Naive thymus-derived CD8-positive, alpha-beta T cell (primary cell): Measurements from ENCODE around the gene TSPAN2. TPM values are rescaled to one million over a fixed set of nuclear protein-coding genes. Genes with fewer than 3 reads are reported as not detected.

Experiments
- ATAC-seq, 2 donors: fragments of 150-1000 bp; cut with Tn5 transposase in 1 of 2; sonication (Bioruptor Pico), chemical (Tn5 transposase) in 1 of 2; 1 replicate in 1 of 2; 2 replicates in 1 of 2; pipeline ENCODE4 v1.10.0; 2021; ENCODE audit warnings: mild to moderate bottlenecking in 2 of 2, moderate library complexity in 2 of 2
- POLR2A ChIA-PET: fragments of 350-600 bp; sonication (Branson Sonifier 250); formaldehyde crosslinking; loops from one replicate; lab custom pipeline; 2021; ENCODE audit warnings: antibody characterized with exemption; lab: Charles Lee
- DNase-seq, 10 donors: peaks; one replicate each; pipeline versions ENCODE4 v3.0.0 to v3.0.0-alpha.2; 2020 to 2022
- H3K27ac Mint-ChIP-seq, 10 donors: one replicate each; pipeline ENCODE4 v1.8.0; 2020 to 2022; ENCODE audit warnings: mild to moderate bottlenecking in 10 of 10, mixed read lengths in 10 of 10, moderate library complexity in 4 of 10, inconsistent platforms in 1 of 10
- H3K27me3 Mint-ChIP-seq, 5 donors: one replicate each; pipeline ENCODE4 v1.8.0; 2021 to 2022; ENCODE audit warnings: mixed read lengths in 5 of 5
- H3K36me3 Mint-ChIP-seq, 3 donors: one replicate each; pipeline ENCODE4 v1.8.0; 2020 to 2022; ENCODE audit warnings: mixed read lengths in 3 of 3, mild to moderate bottlenecking in 2 of 3, inconsistent platforms in 1 of 3
- H3K4me1 Mint-ChIP-seq, 4 donors: one replicate each; pipeline ENCODE4 v1.8.0; 2021 to 2022; ENCODE audit warnings: mixed read lengths in 4 of 4
- H3K4me3 Mint-ChIP-seq, 10 donors: one replicate each; pipeline ENCODE4 v1.8.0; 2020 to 2022; ENCODE audit warnings: mild to moderate bottlenecking in 10 of 10, mixed read lengths in 10 of 10, moderate library complexity in 6 of 10, inconsistent platforms in 1 of 10
- H3K9me3 Mint-ChIP-seq, 9 donors: one replicate each; pipeline ENCODE4 v1.8.0; 2020 to 2022; ENCODE audit warnings: mixed read lengths in 9 of 9, mild to moderate bottlenecking in 3 of 9, inconsistent platforms in 1 of 9, moderate library complexity in 1 of 9
- polyA plus RNA-seq, 3 donors: library from polyadenylated mRNA; unstranded; fragments of 300-500 nt; fragmentation: Illumina TruSeq; gene quantifications; one replicate each; pipeline ENCODE4 v1.2.3, GENCODE V29; 2021
- total RNA-seq, 8 experiments: library from RNA in 2 of 8; stranded (reverse) in 2 of 8; gene quantifications; one replicate each; pipeline ENCODE4 v1.2.3 and lab custom pipeline; 2021 to 2026

Gene TSPAN2
- total and polyA plus RNA-seq, 5 experiments from 2014 or later = 0.68 to 16.3 (median 0.92) TPM

DNA sequence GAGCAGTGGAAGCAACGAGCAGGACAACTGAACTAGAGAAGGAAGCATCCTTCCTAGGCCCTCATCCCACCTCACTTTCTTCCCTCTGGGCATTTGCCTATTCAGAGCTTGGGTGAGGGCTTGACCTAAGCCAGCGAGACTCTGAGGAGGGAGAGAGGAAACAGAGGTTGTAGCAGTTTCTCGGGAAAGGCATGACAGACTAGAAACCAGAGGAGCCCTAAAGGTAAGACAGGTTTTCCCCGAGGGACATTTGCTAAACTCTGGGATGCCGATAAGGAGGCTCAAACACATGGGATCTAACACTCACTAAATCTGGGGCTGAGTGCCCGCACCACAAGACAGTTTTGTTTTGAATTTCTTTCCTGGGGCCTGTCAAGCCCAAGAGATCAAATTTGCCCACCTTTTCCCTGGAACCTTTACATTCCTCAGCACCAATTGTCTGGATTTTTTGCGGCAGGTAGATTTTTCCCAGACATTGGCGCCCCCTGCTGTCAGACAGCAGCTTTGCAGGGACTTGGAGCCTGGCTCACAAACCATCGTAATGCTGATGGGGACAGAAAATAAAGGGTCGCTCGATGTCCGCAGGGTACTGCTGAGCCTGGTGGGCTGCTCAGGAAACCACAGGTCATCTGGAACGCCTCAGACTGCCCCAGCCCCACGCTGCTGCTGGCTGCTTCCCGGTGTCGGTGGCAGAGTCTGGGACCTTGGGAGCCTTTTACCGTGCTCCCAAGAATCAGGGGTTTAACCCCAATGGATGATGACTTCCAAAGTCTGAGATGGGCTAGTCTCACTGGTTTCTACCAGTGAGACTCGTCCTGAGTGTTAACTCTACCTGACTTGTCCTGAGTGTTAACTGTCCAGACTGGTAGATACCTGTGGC, 23.4 kb upstream of the TSPAN2 start:
- H3K36me3 Mint-ChIP-seq = peaks cover 0 to 8% (median 0%) of the 10 kb centered on the region in 3 donors
- no peak overlapping the region for H3K4me3 Mint-ChIP-seq
- POLR2A ChIA-PET = interaction anchor here (0.9 kb wide), 1 partner anchor 133 kb away, joined by 3 read pairs; no protein-coding TSS in a partner anchor
- ATAC-seq = peak; percentile 45 to 53
- peak overlapping the region in 7 of 10 donors; percentile 29 to 79 (median 73) for H3K27ac Mint-ChIP-seq
- peak; percentile 27 to 72 (median 52) for DNase-seq
- H3K27me3 Mint-ChIP-seq = peaks cover 0 to 3% (median 0%) of the 10 kb centered on the region in 5 donors
- H3K4me1 Mint-ChIP-seq = peaks cover 7 to 16% (median 13%) of the 10 kb centered on the region in 4 donors
- H3K9me3 Mint-ChIP-seq = peaks cover 0 to 17% (median 3%) of the 10 kb centered on the region in 9 donors

DNA sequence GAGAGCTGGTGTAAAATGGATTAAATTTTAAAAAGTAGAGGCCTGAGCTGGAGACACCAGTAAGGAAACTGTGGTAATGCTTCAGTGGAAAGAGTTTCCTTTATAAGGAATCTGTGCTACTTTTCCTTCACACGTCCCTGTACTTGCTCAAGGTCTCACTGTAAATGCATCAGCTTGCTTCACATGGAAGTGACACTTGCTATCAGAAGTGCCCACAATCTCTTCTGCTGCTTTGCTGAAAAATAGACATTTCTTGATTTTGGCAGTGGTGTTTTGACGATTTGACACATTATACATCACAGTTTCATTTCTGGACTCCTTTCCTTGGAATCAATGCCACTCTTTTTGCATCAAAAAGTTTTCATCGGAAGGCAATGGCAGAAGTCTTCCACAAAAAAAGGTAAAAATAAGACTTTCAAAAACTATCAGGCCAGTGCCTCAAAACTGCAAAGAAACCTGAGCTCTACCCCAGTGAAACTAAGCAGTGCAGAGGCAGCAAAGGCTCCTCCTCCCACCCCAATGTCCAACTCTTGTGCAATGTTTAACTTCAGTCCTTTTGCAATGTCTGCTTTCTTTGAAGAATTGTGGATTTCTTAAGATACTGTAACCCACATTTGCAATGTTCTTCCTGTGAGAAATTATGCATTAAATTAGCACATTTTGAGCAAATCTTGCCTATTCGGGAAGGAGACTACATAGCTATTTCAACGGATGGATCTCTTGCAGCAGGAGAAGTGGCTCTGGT, 18.4 kb upstream of the TSPAN2 start:
- ATAC-seq (no peak), DNase-seq (no peak)
- Mint-ChIP-seq H3K27ac (peak overlapping the region in 1 of 10 donors; percentile 28), H3K4me1 (peaks cover 13 to 22% (median 17%) of the 10 kb centered on the region in 4 donors), H3K9me3 (peaks cover 0 to 17% (median 3%) of the 10 kb centered on the region in 9 donors), H3K36me3 (peaks cover 0 to 10% (median 0%) of the 10 kb centered on the region in 3 donors), H3K4me3 (no peak overlapping the region), H3K27me3 (peaks cover 0 to 3% (median 0%) of the 10 kb centered on the region in 5 donors)
- POLR2A ChIA-PET = no interaction called here

DNA sequence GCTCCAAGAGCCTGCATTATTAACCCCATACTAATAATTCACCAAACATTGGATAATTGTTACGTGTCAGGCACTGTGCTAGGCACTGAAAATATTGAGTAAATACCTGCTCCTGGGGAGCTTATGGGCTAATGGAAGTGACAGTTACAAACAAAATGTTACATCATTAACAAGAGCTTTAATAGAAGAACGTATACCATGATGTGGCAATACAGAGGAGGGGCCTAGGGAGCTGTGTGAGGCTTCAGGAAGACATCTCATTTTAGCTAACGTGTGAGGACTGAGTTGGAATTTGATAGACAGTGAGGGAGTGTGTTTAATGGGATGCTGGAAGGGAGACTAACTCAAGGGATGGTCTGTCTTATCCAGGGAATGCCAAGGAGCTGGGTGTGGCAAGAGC, 16.5 kb upstream of the TSPAN2 start:
- Mint-ChIP-seq H3K4me3 (no peak overlapping the region), H3K27ac (peak overlapping the region in 3 of 10 donors; percentile 1 to 60 (median 54))

DNA sequence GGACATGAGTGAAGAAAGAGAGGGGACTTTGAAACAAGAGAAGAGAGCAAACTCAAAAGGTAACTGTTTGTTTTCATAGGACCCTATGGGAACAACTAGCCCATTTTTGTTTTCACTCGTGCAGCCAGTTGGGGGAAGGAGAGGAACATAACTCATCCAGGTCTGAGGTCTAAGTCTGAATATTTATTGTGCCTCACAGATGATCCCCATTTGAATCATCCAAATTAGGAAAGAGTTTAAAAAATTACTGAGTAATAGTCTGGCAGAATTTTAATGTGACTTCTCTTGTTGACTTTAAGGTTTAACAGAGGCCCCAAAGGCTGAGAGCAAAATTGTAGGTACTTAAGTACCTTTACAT, 10.4 kb upstream of the TSPAN2 start:
- H3K36me3 Mint-ChIP-seq = no peaks in the 10 kb centered on the region
- DNase-seq (no peak), ATAC-seq (no peak)
- H3K27me3 Mint-ChIP-seq = no peaks in the 10 kb centered on the region
- no peaks in the 10 kb centered on the region for H3K9me3 Mint-ChIP-seq
- POLR2A ChIA-PET = interaction anchor here (1.0 to 2.8 kb wide), 5 partner anchors 9 to 42 kb away, joined by 4 to 12 read pairs (median 8); partner anchors contain the start of gene TSPAN2
- H3K27ac Mint-ChIP-seq = peak overlapping the region; percentile 96 to 100 (median 99)
- peaks cover 14 to 49% (median 34%) of the 10 kb centered on the region in 4 donors for H3K4me1 Mint-ChIP-seq
- H3K4me3 Mint-ChIP-seq = peak overlapping the region; percentile 83 to 99 (median 92)

More for the DNA sequence above, 16.5 kb upstream of the TSPAN2 start:
- no peak for ATAC-seq
- POLR2A ChIA-PET = no interaction called here
- Mint-ChIP-seq H3K36me3 (peaks cover 0 to 10% (median 0%) of the 10 kb centered on the region in 3 donors), H3K27me3 (peaks cover 0 to 3% (median 0%) of the 10 kb centered on the region in 5 donors), H3K9me3 (peaks cover 0 to 17% (median 3%) of the 10 kb centered on the region in 9 donors), H3K4me1 (peaks cover 10 to 20% (median 15%) of the 10 kb centered on the region in 4 donors)
- no peak for DNase-seq

DNA sequence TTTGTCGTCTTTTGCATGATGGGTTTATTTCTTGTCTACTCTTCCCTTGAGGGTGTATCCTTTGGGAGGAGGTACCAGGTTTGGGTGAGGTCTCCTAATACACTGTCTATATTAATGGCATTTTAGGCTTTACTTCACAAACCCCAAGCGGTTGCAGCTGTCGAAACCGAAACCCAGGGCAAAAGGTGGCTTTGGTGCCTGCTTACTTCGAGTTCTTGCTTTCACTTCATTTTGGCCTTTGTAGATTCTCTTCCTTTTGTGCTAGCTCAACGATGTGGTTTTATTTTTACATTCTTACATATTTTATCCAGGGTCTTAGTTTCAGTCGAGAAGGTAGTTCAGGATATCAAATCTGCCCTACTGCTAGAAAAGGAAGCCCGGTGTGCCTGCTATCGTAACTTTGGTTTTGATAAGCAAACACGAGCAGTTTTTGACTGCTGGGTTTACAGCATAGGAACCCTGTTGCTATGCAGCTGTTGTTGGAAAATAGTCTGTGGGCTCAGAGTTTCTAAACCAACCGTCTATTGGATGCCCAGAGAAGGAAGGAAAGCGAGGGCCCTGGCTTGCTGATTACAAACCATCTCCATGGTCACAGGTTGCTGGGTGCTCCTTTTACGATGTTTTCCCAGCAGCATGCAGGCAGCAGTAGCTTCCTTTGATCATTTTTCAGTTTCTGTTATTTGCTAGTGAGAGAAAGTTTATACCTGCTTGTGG, 9.8 kb upstream of the TSPAN2 start:
- ATAC-seq (peak; percentile 81 to 90), DNase-seq (peak; percentile 48 to 96 (median 84))
- Mint-ChIP-seq H3K9me3 (no peaks in the 10 kb centered on the region), H3K4me3 (peak overlapping the region; percentile 83 to 99 (median 92)), H3K27ac (peak overlapping the region; percentile 96 to 100 (median 99)), H3K27me3 (no peaks in the 10 kb centered on the region), H3K36me3 (no peaks in the 10 kb centered on the region), H3K4me1 (peaks cover 14 to 49% (median 34%) of the 10 kb centered on the region in 4 donors)
- POLR2A ChIA-PET = interaction anchor here (0.9 to 2.8 kb wide), 6 partner anchors 9 to 42 kb away, joined by 3 to 12 read pairs (median 6); partner anchors contain the start of gene TSPAN2

DNA sequence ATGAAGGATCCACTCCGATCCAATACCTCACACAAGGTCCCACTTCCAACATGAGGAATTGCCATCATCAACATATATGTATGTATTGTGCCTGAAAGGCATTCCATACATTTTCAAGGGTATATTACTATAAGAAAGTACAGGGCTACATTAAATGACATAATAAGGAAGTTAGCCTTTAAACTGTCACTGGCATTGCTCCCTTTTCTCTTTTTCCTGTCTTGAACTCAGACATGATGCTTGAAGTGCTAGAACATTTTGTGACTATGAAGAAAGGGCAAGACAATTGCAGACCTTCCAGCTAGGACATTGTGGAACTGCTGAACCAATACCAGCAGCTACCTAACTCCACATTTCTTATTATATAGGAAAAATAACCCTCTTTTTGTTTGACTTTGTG, 2.9 kb upstream of the TSPAN2 start:
- Mint-ChIP-seq H3K4me3 (no peak overlapping the region), H3K4me1 (peaks cover 15 to 37% (median 30%) of the 10 kb centered on the region in 4 donors), H3K9me3 (peaks cover 0 to 2% (median 0%) of the 10 kb centered on the region in 9 donors), H3K36me3 (no peaks in the 10 kb centered on the region), H3K27ac (no peak overlapping the region), H3K27me3 (no peaks in the 10 kb centered on the region)
- POLR2A ChIA-PET = no interaction called here
- ATAC-seq (no peak), DNase-seq (no peak)

DNA sequence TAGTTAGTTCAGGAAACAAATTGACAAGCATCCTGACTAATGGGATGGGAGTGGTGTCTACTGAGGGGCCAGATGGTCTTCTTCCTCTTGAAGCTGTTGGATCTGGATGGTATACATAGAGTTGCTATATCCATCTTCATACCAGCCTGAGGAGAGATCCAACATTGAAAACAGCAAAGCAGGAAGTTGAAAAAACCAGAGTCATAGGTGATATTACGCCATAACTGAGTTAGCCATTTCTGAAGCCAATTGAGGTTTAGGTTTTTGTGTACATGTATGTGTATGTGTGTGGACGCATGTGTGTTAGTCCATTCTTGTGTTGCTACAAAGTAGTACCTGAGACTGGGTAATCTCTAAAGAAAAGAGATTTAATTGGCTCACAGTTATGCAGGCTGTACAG, 2.3 kb upstream of the TSPAN2 start:
- Mint-ChIP-seq H3K4me1 (peaks cover 15 to 35% (median 30%) of the 10 kb centered on the region in 4 donors), H3K27me3 (no peaks in the 10 kb centered on the region), H3K9me3 (peaks cover 0 to 2% (median 0%) of the 10 kb centered on the region in 9 donors), H3K27ac (peak overlapping the region in 1 of 10 donors; percentile 22), H3K36me3 (no peaks in the 10 kb centered on the region), H3K4me3 (no peak overlapping the region)
- POLR2A ChIA-PET = no interaction called here
- ATAC-seq (no peak), DNase-seq (no peak)

DNA sequence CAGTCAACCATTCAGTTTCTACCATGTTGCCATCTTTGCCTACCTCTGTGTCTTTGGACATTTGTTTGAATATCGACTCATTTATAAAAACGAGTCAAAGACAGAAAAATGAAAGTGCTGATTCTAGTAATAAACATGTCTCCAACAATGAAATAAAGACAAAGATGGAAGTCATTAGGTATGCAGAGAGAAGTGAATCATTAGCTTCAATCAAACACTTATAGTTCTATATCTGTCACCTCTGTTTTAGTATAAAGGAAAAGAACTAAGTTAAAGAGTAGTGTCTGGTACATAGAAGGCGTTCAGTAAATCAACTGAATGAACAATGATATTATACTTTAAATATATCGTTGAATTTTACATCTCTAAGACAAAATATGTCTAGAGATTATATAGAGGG, 1.7 kb upstream of the TSPAN2 start:
- Mint-ChIP-seq H3K4me1 (peaks cover 17 to 41% (median 29%) of the 10 kb centered on the region in 4 donors), H3K36me3 (no peaks in the 10 kb centered on the region), H3K27ac (peak overlapping the region in 4 of 10 donors; percentile 1 to 96 (median 90)), H3K27me3 (no peaks in the 10 kb centered on the region), H3K9me3 (peaks cover 0 to 2% (median 0%) of the 10 kb centered on the region in 9 donors), H3K4me3 (peak overlapping the region in 6 of 10 donors; percentile 3 to 90 (median 83))
- no peak for DNase-seq
- POLR2A ChIA-PET = interaction anchor here (2.1 kb wide), 1 partner anchor 8 kb away, joined by 10 read pairs; no protein-coding TSS in a partner anchor
- ATAC-seq = no peak

DNA sequence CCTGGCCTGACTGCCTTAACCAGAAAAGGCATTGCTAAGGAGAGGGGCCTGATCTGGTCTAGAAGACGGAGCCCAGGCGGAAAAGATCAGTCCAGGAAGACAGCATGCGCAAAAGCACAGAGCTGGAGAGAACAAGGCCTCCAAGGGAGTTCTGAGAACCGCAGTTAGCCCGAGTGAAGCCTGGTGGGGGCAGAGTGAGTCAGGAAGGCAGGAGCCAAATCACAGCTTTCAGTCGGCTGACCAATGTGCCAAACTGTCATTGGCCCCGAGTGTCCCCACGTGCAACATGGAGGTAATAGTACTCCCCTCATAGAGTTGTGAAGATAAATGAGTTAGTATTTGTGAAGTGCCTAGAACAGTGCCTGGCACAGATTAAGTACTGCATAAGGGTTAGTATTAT, 1.2 kb upstream of the TSPAN2 start:
- DNase-seq (no peak), ATAC-seq (no peak)
- Mint-ChIP-seq H3K36me3 (no peaks in the 10 kb centered on the region), H3K9me3 (peaks cover 0 to 2% (median 0%) of the 10 kb centered on the region in 9 donors), H3K4me3 (peak overlapping the region; percentile 3 to 90 (median 84)), H3K4me1 (peaks cover 16 to 44% (median 31%) of the 10 kb centered on the region in 4 donors), H3K27me3 (no peaks in the 10 kb centered on the region), H3K27ac (peak overlapping the region in 9 of 10 donors; percentile 28 to 96 (median 86))
- POLR2A ChIA-PET = interaction anchor here (2.1 kb wide), 1 partner anchor 9 kb away, joined by 10 read pairs; no protein-coding TSS in a partner anchor

DNA sequence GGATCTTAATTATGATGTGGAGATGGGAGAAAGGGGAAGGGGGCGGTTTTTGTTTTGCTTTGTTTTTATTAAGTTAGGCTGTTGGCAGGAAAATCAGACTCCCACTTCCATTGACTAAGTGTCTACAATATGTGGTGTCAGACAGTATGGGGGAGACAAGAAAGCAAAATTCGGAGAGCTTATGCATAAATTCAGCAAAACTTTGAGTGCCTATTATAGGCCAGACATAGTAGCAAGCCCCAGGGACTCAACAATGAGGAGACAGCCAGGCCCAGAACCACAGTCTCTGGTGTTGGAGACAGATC, 835 bp upstream of the TSPAN2 start:
- H3K4me3 Mint-ChIP-seq = peak overlapping the region; percentile 81 to 90 (median 86)

DNA sequence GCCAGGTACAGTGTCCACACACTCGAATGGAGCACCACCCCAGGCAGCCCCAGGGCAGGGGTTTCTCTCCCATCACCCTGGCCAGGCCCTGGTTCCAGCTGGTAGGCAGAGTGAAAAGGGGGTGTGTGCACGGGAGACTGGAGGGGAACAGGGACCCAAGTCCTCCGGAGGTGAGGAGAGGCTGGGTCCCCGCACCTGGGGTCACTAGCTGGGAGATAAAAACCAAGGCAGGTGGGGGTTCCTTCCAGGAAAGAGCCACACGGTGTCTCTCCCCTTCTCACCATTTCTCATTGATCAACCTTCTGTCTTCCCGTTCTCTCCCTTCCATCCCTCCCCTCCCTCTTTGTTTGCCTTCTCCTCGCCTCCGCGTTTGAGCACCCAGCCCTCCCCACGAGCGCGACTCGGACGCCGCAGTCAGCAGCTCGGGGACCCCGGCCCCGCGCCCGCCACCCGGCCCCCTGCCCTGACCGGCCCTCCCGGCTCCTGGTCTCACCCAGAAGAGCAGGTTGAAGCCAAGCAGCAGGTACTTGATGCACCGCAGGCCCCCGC, 358 bp downstream of the TSPAN2 start:
- DNase-seq (no peak), ATAC-seq (peak; percentile 3 to 4)
- Mint-ChIP-seq H3K4me1 (peaks cover 19 to 54% (median 39%) of the 10 kb centered on the region in 4 donors), H3K4me3 (peak overlapping the region; percentile 72 to 87 (median 81)), H3K36me3 (no peaks in the 10 kb centered on the region), H3K27me3 (no peaks in the 10 kb centered on the region), H3K27ac (peak overlapping the region in 9 of 10 donors; percentile 71 to 93 (median 87)), H3K9me3 (peaks cover 0 to 2% (median 0%) of the 10 kb centered on the region in 9 donors)
- POLR2A ChIA-PET = interaction anchor here (1.6 kb wide), 1 partner anchor 18 kb away, joined by 3 read pairs; no protein-coding TSS in a partner anchor

More for the DNA sequence above, 835 bp upstream of the TSPAN2 start:
- Mint-ChIP-seq H3K27ac (peak overlapping the region; percentile 28 to 96 (median 84)), H3K9me3 (peaks cover 0 to 2% (median 0%) of the 10 kb centered on the region in 9 donors), H3K27me3 (no peaks in the 10 kb centered on the region), H3K36me3 (no peaks in the 10 kb centered on the region), H3K4me1 (peaks cover 14 to 48% (median 33%) of the 10 kb centered on the region in 4 donors)
- POLR2A ChIA-PET = interaction anchor here (1.6 to 2.1 kb wide), 2 partner anchors 9 to 19 kb away, joined by 3 to 10 read pairs; no protein-coding TSS in a partner anchor
- peak in 1 of 2 donors; percentile 14 for ATAC-seq
- DNase-seq = no peak
